ENCODE data around the gene TOX3.

GRCh38 chr16:52544703-52545102 is 2.2 kb downstream of the TOX3 start:
- TF ChIP-seq CTCF (IDR thresholded peaks at IDR 0.05) (no peak), EZH2 (IDR thresholded peaks at IDR 0.05; ENCODE audit: borderline replicate concordance, insufficient read depth, low read depth, low read length, poor library complexity, severe bottlenecking) (no peak)
